NCI-H460 (cell line): ENCODE results near the gene UBAP1L. TPM values are rescaled to one million over a fixed set of nuclear protein-coding genes. Genes with fewer than 3 reads are reported as not detected.
"Not testable (repeated sequence)": the region's sequence is repeated elsewhere in the genome, so short reads cannot be mapped to it uniquely, and the experiment has no call there.

ENCODE experiments used
- DNase-seq: peaks from one replicate; pipeline ENCODE4 v3.0.0-alpha.2; 2016; ENCODE audit warnings: low read depth; ENCODE audit errors: extremely low read depth
- small RNA-seq, 2 experiments: library from RNA; depleted of rRNA; stranded (forward); fragments of <200 nt; gene quantifications; one replicate each; pipeline ENCODE3, GENCODE V24; 2014
- total RNA-seq: library from RNA; depleted of rRNA; stranded (reverse); fragments of >200 nt; shearing (Covaris generic); gene quantifications from 2 replicates; pipeline ENCODE4 v1.2.3, GENCODE V29; 2014; rRNA removed

UBAP1L gene
- total RNA-seq, 1 experiment from 2014 or later: 1.1 TPM

GRCh38 chr15:65051266-65051665, 63.7 kb downstream of the UBAP1L start:
- DNase-seq: no peak

GRCh38 chr15:65050270-65050669, 64.7 kb downstream of the UBAP1L start:
- no peak for DNase-seq

GRCh38 chr15:65049418-65049840, 65.6 kb downstream of the UBAP1L start:
- peak; percentile 93 for DNase-seq

GRCh38 chr15:65048241-65048640, 66.8 kb downstream of the UBAP1L start:
- no peak for DNase-seq

- DNase-seq: peak; percentile 25
Observed at GRCh38 chr15:65044724-65045481, 70.1 kb downstream of the UBAP1L start, which contains the start of gene SLC51B. TSS of gene SLC51B (plus strand) at chr15:65045387. CDS start at chr15:65050005, 4,618 bp downstream.

- not testable (repeated sequence) for DNase-seq
Observed at GRCh38 chr15:65044218-65044617, 70.8 kb downstream of the UBAP1L start.

- DNase-seq: no peak
Observed at GRCh38 chr15:65042776-65043327, 72.1 kb downstream of the UBAP1L start.

Small RNA genes within 50 kb of the gene (small RNA-seq; reads per million reads assigned to genes)
- gene AC013553.1: 0 reads per million in 2 experiments

Other genes with a start within 250 kb of the UBAP1L start
- 1.6 and 1.7 TPM in 2 replicates for gene ANKDD1A, start 203.3 kb downstream of the UBAP1L start, total RNA-seq
- gene SPG21, start 125.3 kb downstream of the UBAP1L start, total RNA-seq: 76.8 and 80.0 TPM in 2 replicates
- gene MTFMT, start 85.6 kb downstream of the UBAP1L start, total RNA-seq: 22.7 and 24.4 TPM in 2 replicates
- gene SLC51B, start 69.8 kb downstream of the UBAP1L start, total RNA-seq: 0.75 and 1.1 TPM in 2 replicates
- 0.07 TPM in 1 of 2 replicates, not detected in the other for gene RASL12, start 47.2 kb downstream of the UBAP1L start, total RNA-seq
- gene KBTBD13, start 38.5 kb downstream of the UBAP1L start, total RNA-seq: not detected in 2 replicates
- gene PDCD7, start 18.6 kb upstream of the UBAP1L start, total RNA-seq: 18.6 and 20.1 TPM in 2 replicates
- gene CLPX, start 70.1 kb upstream of the UBAP1L start, total RNA-seq: 42.0 and 55.4 TPM in 2 replicates
- gene CILP, start 96.3 kb upstream of the UBAP1L start, total RNA-seq: not detected in 2 replicates
- gene PARP16, start 171.7 kb upstream of the UBAP1L start, total RNA-seq: 11.8 and 12.9 TPM in 2 replicates
- gene RNU5A-1, start 180.9 kb upstream of the UBAP1L start, total RNA-seq: not detected in 2 replicates
- not detected in 2 replicates for gene RNU5B-1, start 189.5 kb upstream of the UBAP1L start, total RNA-seq